Lung (tissue), 12 donors: ENCODE data around the gene RER1. TPM values are rescaled to one million over a fixed set of nuclear protein-coding genes. Genes with fewer than 3 reads are reported as not detected.

Experiments
- ATAC-seq: fragments of 200-7000 bp; cut with Tn5 transposase; one replicate; pipeline ENCODE4 v1.9.1; 2020; ENCODE audit warnings: moderate number of reproducible peaks; ENCODE audit not compliant: insufficient read depth, low FRiP score
- DNase-seq, 3 donors: peaks; one replicate each; pipeline ENCODE4 v3.0.0-alpha.2; 2013 to 2017
- H3K27ac ChIP-seq, 2 donors: one replicate each; pipeline ENCODE4 v1.5.1; 2013; ENCODE audit warnings: mild to moderate bottlenecking in 2 of 2, moderate library complexity in 2 of 2, control low read depth in 1 of 2, inconsistent platforms in 1 of 2, low read depth in 1 of 2, low read length in 1 of 2
- H3K27me3 ChIP-seq, 3 donors: one replicate each; pipeline ENCODE4 v1.5.1; 2013; ENCODE audit warnings: low read length in 2 of 3; ENCODE audit not compliant: control insufficient read depth in 3 of 3, insufficient read depth in 3 of 3
- H3K36me3 ChIP-seq, 4 donors: one replicate each; pipeline ENCODE4 v1.5.1; 2013; ENCODE audit warnings: low read length in 4 of 4, mild to moderate bottlenecking in 1 of 4, moderate library complexity in 1 of 4; ENCODE audit not compliant: control insufficient read depth in 4 of 4, insufficient read depth in 4 of 4
- H3K4me1 ChIP-seq, 5 donors: one replicate each; pipeline ENCODE4 v1.5.1; 2013; ENCODE audit warnings: low read length in 5 of 5, mild to moderate bottlenecking in 2 of 5, moderate library complexity in 1 of 5; ENCODE audit not compliant: control insufficient read depth in 5 of 5, insufficient read depth in 5 of 5
- H3K4me3 ChIP-seq: one replicate; pipeline ENCODE4 v1.5.1; 2013; ENCODE audit warnings: mild to moderate bottlenecking, control low read depth, moderate library complexity
- H3K9ac ChIP-seq, 2 donors: one replicate each; pipeline ENCODE4 v1.5.1; 2013; ENCODE audit warnings: low read length in 2 of 2, control low read depth in 1 of 2; ENCODE audit not compliant: insufficient read depth in 1 of 2
- H3K9me3 ChIP-seq, 4 donors: one replicate each; pipeline ENCODE4 v1.5.1; 2013; ENCODE audit warnings: low read length in 3 of 4, mild to moderate bottlenecking in 1 of 4, moderate library complexity in 1 of 4; ENCODE audit not compliant: control insufficient read depth in 4 of 4, insufficient read depth in 3 of 4
- CTCF ChIP-seq: IDR thresholded peaks from 2 replicates; pipeline ENCODE4 v1.5.1; 2012; ENCODE audit warnings: mild to moderate bottlenecking; ENCODE audit errors: control extremely low read depth, extremely low read depth
- WGBS, 2 donors: extraction: QIAGEN DNeasy Blood & Tissue Kit; methylation state at CpG; one replicate each; pipeline ENCODE4 v1.1.7; 2013; 5-methylcytosine and 5-hydroxymethylcytosine counted together
- polyA plus RNA-seq, 2 donors: library from polyadenylated mRNA; stranded (reverse); fragments of 200-250 nt; gene quantifications; one replicate each; pipeline ENCODE4 v1.2.1, GENCODE V29; 2013
- total RNA-seq, 2 donors: library from RNA; depleted of rRNA in 1 of 2; stranded (reverse); fragments of >200 nt in 1 of 2; gene quantifications; one replicate each; pipeline ENCODE4 v1.2.1, GENCODE V29; 2014 to 2021
- donor health status: control.
- donor health status: control.
- donor health status: Bipolar disorder and iron deficiency.
- donor health status: healthy.
- donor health status: DM: yes; HTN: yes; CAD: no.

The RER1 gene
- total and polyA plus RNA-seq, 4 donors, result 71.7 to 134 (median 87.9) TPM

- ATAC-seq (no peak), DNase-seq (no peak)
- no peak for TF ChIP-seq CTCF
- Histone ChIP-seq H3K4me1 (peaks cover 0 to 25% (median 0%) of the 10 kb centered on the region in 5 donors), H3K4me3 (no peak overlapping the region), H3K27ac (no peak overlapping the region), H3K9me3 (peaks cover 0 to 14% (median 0%) of the 10 kb centered on the region in 4 donors), H3K9ac (no peak overlapping the region), H3K27me3 (peaks cover 0 to 15% (median 0%) of the 10 kb centered on the region in 3 donors), H3K36me3 (no peaks in the 10 kb centered on the region)
- 57 to 84% methylated on average over 9 to 10 of the region's 10 CpGs for WGBS, 2 donors
These were observed 39.9 kb downstream of the RER1 start for GRCh38 chr1:2431518-2431917.

GRCh38 chr1:2432441-2432844 lies 40.8 kb downstream of the RER1 start:
- peaks cover 0 to 14% (median 0%) of the 10 kb centered on the region in 4 donors for H3K9me3 ChIP-seq
- DNase-seq (no peak), ATAC-seq (no peak)
- H3K9ac ChIP-seq, result no peak overlapping the region
- 32 to 72% methylated on average over 15 to 16 of the region's 16 CpGs for WGBS, 2 donors
- no peak overlapping the region for H3K27ac ChIP-seq
- peaks cover 0 to 25% (median 0%) of the 10 kb centered on the region in 5 donors for H3K4me1 ChIP-seq
- H3K36me3 ChIP-seq, result no peaks in the 10 kb centered on the region
- TF ChIP-seq CTCF, result no peak
- peaks cover 0 to 15% (median 0%) of the 10 kb centered on the region in 3 donors for H3K27me3 ChIP-seq
- no peak overlapping the region for H3K4me3 ChIP-seq

GRCh38 chr1:2433196-2433595 lies 41.6 kb downstream of the RER1 start:
- Histone ChIP-seq H3K4me3 (no peak overlapping the region), H3K36me3 (no peaks in the 10 kb centered on the region), H3K9me3 (peaks cover 0 to 14% (median 0%) of the 10 kb centered on the region in 4 donors), H3K27me3 (peaks cover 0 to 18% (median 0%) of the 10 kb centered on the region in 3 donors), H3K27ac (no peak overlapping the region), H3K9ac (no peak overlapping the region), H3K4me1 (peaks cover 0 to 25% (median 0%) of the 10 kb centered on the region in 5 donors)
- DNase-seq, result no peak
- no peak for ATAC-seq
- WGBS, 2 donors, result 76 to 88% methylated on average over 13 of the region's 13 CpGs
- TF ChIP-seq CTCF, result no peak
